Upper lobe of left lung (tissue), 4 donors: ENCODE results near the gene ANO1.

Source experiments
- CTCF ChIP-seq, 6 experiments: fragments of 450-650 bp in 4 of 6; fragments of 200-600 bp in 2 of 6; sonication (generic) in 2 of 6; IDR thresholded peaks; one replicate each; pipeline ENCODE4 v1.5.1; 2016 to 2019; ENCODE audit warnings: antibody characterized with exemption in 6 of 6
- POLR2AphosphoS5 ChIP-seq, 2 donors: sonication (generic); formaldehyde crosslinking; IDR thresholded peaks; one replicate each; pipeline ENCODE4 v1.5.1; 2017; ENCODE audit warnings: antibody characterized with exemption in 2 of 2

GRCh38 chr11:70109006-70109405 is 30.9 kb downstream of the ANO1 start:
- no peak for TF ChIP-seq POLR2AphosphoS5 (IDR thresholded peaks at IDR 0.05)
- no peak for TF ChIP-seq CTCF (IDR thresholded peaks at IDR 0.05)
